Measurements from ENCODE around the gene HPGDS. TPM values are rescaled to one million over a fixed set of nuclear protein-coding genes. Genes with fewer than 3 reads are reported as not detected.

HPGDS gene
- total RNA-seq, 1 experiment from 2014 or later, result not detected

DNA sequence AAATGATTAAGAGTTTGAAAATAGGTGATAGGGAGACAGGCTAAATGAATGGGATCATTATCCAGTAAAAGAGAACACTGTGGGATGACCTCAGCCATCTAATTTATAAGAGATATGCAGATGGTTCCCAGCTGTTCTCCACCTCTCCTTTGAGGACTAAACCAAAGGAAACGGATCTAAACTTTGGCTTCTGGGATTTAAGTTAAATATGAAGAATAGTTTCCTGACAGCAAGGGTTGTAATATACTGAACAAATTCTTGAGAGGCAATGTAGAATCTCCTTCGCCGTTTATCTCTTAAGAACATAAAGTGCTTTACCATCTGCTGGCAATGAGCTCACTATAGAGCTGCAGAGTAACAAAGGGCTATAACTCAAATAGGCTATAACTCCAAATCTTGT lies 35.4 kb upstream of the HPGDS start:
- ATAC-seq (no peak), DNase-seq (ENCODE audit: low spot score) (no peak)
- H3K4me3 Mint-ChIP-seq, result no peak overlapping the region
- no peaks in the 10 kb centered on the region for H3K36me3 Mint-ChIP-seq
- no peaks in the 10 kb centered on the region for H3K9me3 Mint-ChIP-seq
- no peaks in the 10 kb centered on the region; the same call in 1 of the 2 replicates for H3K4me1 Mint-ChIP-seq
- no peak overlapping the region for H3K27ac Mint-ChIP-seq
- ChIA-PET CTCF (no interaction called here), POLR2A (no interaction called here)
- no peaks in the 10 kb centered on the region for H3K27me3 Mint-ChIP-seq (ENCODE audit: low read depth)
- TF ChIP-seq ZSCAN18 (CRISPR knock-in tag; IDR thresholded peaks at IDR 0.05), result no peak
- no peak for TF ChIP-seq SP1 (CRISPR knock-in tag; conservative IDR thresholded peaks at IDR 0.05)
- TF ChIP-seq ZMAT4 (CRISPR knock-in tag; IDR thresholded peaks at IDR 0.05), result no peak
- TF ChIP-seq MAX (CRISPR knock-in tag; IDR thresholded peaks at IDR 0.05), result no peak
- TF ChIP-seq HMGA2 (CRISPR knock-in tag; IDR thresholded peaks at IDR 0.05), result no peak

DNA sequence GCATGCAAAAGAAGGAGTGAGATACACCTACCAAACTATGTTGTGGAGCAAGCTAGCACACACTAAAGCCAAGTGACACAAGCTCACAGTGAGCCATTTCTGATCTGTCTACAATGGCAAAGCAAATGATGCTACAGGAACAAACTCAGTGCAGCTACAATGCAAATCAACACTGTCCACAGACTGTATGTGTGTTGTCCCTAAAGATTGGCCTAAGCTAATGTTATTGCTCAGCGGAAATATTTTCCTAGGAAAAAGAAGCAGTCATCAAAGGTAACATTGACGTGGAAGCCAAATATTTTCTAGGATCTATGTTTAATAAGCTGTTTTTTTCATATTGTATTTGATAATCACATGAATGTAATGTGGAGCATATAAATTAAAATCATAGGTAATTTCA lies 34.7 kb upstream of the HPGDS start:
- no peak overlapping the region for H3K27ac Mint-ChIP-seq
- no peak for TF ChIP-seq ERG (CRISPR knock-in tag; IDR thresholded peaks at IDR 0.05)
- TF ChIP-seq CREB1 (CRISPR knock-in tag; IDR thresholded peaks at IDR 0.05), result no peak
- TF ChIP-seq CDX4 (CRISPR knock-in tag; IDR thresholded peaks at IDR 0.05; ENCODE audit: borderline replicate concordance), result no peak
- no peak for TF ChIP-seq ZBTB43 (CRISPR knock-in tag; IDR thresholded peaks at IDR 0.05)
- no peak for TF ChIP-seq CTCF (IDR thresholded peaks at IDR 0.05)
- no peak for TF ChIP-seq NR1H2 (CRISPR knock-in tag; IDR thresholded peaks at IDR 0.05)
- TF ChIP-seq ZNF425 (CRISPR knock-in tag; conservative IDR thresholded peaks at IDR 0.05), result no peak
- TF ChIP-seq ZNF138 (CRISPR knock-in tag; conservative IDR thresholded peaks at IDR 0.05), result no peak
- TF ChIP-seq, protein P1, sequence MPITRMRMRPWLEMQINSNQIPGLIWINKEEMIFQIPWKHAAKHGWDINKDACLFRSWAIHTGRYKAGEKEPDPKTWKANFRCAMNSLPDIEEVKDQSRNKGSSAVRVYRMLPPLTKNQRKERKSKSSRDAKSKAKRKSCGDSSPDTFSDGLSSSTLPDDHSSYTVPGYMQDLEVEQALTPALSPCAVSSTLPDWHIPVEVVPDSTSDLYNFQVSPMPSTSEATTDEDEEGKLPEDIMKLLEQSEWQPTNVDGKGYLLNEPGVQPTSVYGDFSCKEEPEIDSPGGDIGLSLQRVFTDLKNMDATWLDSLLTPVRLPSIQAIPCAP (CRISPR knock-in tag; IDR thresholded peaks at IDR 0.05), result no peak
- no peak for TF ChIP-seq GABPB1 (CRISPR knock-in tag; IDR thresholded peaks at IDR 0.05)
- TF ChIP-seq MYBL2 (CRISPR knock-in tag; IDR thresholded peaks at IDR 0.05), result no peak
- TF ChIP-seq ZSCAN18 (CRISPR knock-in tag; IDR thresholded peaks at IDR 0.05), result no peak
- no peaks in the 10 kb centered on the region for H3K27me3 Mint-ChIP-seq (ENCODE audit: low read depth)

More for the DNA sequence above, 34.7 kb upstream of the HPGDS start:
- ChIA-PET CTCF (interaction anchor here (0.8 to 1.0 kb wide), 3 partner anchors 30 to 36 kb away, joined by 3 read pairs; no protein-coding TSS in a partner anchor), POLR2A (no interaction called here)
- H3K4me1 Mint-ChIP-seq, result no peaks in the 10 kb centered on the region; the same call in 1 of the 2 replicates
- DNase-seq (ENCODE audit: low spot score) (no peak), ATAC-seq (no peak)
- no peaks in the 10 kb centered on the region for H3K36me3 Mint-ChIP-seq
- H3K9me3 Mint-ChIP-seq, result no peaks in the 10 kb centered on the region
- H3K4me3 Mint-ChIP-seq, result no peak overlapping the region
